ENCODE results near the gene AREL1. TPM values are rescaled to one million over a fixed set of nuclear protein-coding genes. Genes with fewer than 3 reads are reported as not detected.

AREL1 gene
- total RNA-seq, 2 donors from 2014 or later: 14.8 to 51.2 TPM

DNA sequence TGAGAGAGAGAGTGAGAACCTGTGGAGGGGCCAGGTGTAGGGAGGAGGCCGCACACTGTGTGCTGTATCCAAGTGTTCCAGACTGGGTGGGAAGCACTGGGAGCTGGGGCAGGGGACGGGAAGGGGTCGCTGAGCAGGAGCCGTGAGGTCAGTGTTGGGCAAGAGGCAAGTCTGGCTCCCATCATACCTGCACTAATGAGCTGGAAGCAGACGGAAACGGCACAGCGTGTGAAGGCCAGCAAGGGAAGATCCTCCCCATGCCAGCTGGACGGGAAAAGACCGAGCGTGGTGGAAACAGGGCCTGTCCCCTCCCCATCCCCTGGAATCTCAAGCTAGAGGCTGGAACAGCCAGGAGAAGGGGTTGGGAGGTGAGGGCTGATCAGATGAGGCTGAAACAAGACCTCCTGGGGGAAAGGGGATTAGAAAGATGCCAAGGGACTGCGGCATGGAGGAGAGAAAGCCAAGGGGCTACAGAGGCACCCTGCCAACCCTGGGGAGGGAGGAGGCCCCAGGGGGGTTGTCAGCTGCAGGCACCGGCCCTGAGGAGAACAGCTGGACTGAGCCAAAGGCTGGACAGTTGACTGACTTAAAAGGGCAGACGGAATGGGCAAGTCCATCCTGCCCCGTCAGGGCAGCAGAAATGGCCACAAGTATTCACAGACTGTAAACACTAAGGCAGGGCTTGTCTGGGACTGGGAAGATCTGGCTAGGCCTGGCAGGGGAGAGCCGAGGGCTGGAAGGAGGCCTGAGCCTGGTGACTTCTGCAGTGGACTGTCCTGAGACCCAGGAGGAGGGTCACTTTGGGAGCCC, 81.8 kb downstream of the AREL1 start:
- TF ChIP-seq POLR2A (IDR thresholded peaks at IDR 0.05) (no peak), POLR2AphosphoS5 (IDR thresholded peaks at IDR 0.05) (no peak), CTCF (IDR thresholded peaks at IDR 0.05) (no peak)
- H3K9me3 ChIP-seq: no peaks in the 10 kb centered on the region
- intact Hi-C loops (cut with DNase I): no loop called here
- no peaks in the 10 kb centered on the region for H3K36me3 ChIP-seq
- DNase-seq (ENCODE audit: low spot score): no peak
- H3K4me3 ChIP-seq: no peak overlapping the region
- no peaks in the 10 kb centered on the region for H3K4me1 ChIP-seq (replicated peaks)
- H3K27ac ChIP-seq: peak overlapping the region in 1 of 2 donors; percentile 2
- H3K27me3 ChIP-seq (replicated peaks; ENCODE audit: insufficient read depth): no peaks in the 10 kb centered on the region
- WGBS: 66% methylated on average over 15 of the region's 15 CpGs

GRCh38 chr14:74628418-74628817, 84.5 kb downstream of the AREL1 start:
- DNase-seq (ENCODE audit: low spot score): no peak
- WGBS: 81% methylated on average over 5 of the region's 5 CpGs
- intact Hi-C loops (cut with DNase I): no loop called here
- no peaks in the 10 kb centered on the region for H3K36me3 ChIP-seq
- H3K27me3 ChIP-seq (replicated peaks; ENCODE audit: insufficient read depth): no peaks in the 10 kb centered on the region
- H3K4me3 ChIP-seq: no peak overlapping the region
- no peaks in the 10 kb centered on the region for H3K4me1 ChIP-seq (replicated peaks)
- no peak overlapping the region for H3K27ac ChIP-seq
- no peaks in the 10 kb centered on the region for H3K9me3 ChIP-seq
- TF ChIP-seq POLR2A (IDR thresholded peaks at IDR 0.05) (no peak), CTCF (IDR thresholded peaks at IDR 0.05) (no peak), POLR2AphosphoS5 (IDR thresholded peaks at IDR 0.05) (no peak)

DNA sequence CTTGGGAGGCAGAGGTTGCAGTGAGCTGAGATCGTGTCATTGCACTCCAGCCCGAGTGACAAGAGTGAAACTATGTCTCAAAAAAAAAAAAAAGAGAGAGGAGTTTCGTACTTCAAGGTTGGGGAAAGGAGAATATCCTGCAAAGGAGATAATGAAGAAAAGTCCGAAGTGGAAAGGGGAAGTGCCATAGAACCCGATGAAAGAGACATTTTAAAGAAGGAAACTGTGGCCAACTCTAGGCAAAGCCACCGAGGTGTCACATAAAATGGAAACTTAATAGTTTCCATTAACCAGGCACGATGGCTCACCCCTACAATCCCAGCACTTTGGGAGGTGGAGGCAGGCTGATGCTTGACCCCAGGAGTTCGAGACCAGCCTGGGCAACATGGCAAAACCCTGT, 85.8 kb downstream of the AREL1 start:
- intact Hi-C loops (cut with DNase I): no loop called here
- H3K27ac ChIP-seq: no peak overlapping the region
- no peak for TF ChIP-seq CTCF (IDR thresholded peaks at IDR 0.05)
- no peak for TF ChIP-seq POLR2AphosphoS5 (IDR thresholded peaks at IDR 0.05)
- TF ChIP-seq POLR2A (IDR thresholded peaks at IDR 0.05): no peak
- H3K4me1 ChIP-seq (replicated peaks): no peaks in the 10 kb centered on the region
- 78% methylated on average over 8 of the region's 8 CpGs for WGBS
- no peak for DNase-seq (ENCODE audit: low spot score)
- H3K9me3 ChIP-seq: no peaks in the 10 kb centered on the region
- H3K4me3 ChIP-seq: no peak overlapping the region
- no peaks in the 10 kb centered on the region for H3K36me3 ChIP-seq
- H3K27me3 ChIP-seq (replicated peaks; ENCODE audit: insufficient read depth): no peaks in the 10 kb centered on the region

DNA sequence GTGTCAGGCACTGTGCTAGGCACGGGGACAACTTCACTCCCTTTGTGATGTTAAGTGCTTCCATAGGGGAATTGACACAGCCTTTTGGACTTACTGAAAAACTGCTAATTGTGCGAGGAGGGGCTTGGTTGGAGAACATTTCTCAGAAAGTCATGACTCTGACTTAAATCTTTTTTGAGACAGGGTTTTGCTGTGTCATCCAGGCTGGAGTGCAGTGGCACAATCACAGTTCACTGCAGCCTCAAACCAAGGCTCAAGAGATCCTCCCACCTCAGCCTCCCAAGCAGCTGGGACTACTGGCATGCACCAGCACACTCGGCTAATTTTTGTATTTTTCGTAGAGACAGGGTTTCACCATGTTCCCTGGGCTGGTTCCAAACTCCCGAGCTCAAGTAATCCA, 90.6 kb downstream of the AREL1 start:
- Histone ChIP-seq H3K4me1 (replicated peaks) (no peaks in the 10 kb centered on the region), H3K4me3 (no peak overlapping the region), H3K27ac (no peak overlapping the region), H3K36me3 (no peaks in the 10 kb centered on the region), H3K9me3 (no peaks in the 10 kb centered on the region), H3K27me3 (replicated peaks; ENCODE audit: insufficient read depth) (no peaks in the 10 kb centered on the region)
- DNase-seq (ENCODE audit: low spot score): no peak
- TF ChIP-seq CTCF (IDR thresholded peaks at IDR 0.05): no peak
- TF ChIP-seq POLR2AphosphoS5 (IDR thresholded peaks at IDR 0.05): no peak
- no peak for TF ChIP-seq POLR2A (IDR thresholded peaks at IDR 0.05)
- intact Hi-C loops (cut with DNase I): no loop called here
- WGBS: 95% methylated on average over 5 of the region's 5 CpGs

DNA sequence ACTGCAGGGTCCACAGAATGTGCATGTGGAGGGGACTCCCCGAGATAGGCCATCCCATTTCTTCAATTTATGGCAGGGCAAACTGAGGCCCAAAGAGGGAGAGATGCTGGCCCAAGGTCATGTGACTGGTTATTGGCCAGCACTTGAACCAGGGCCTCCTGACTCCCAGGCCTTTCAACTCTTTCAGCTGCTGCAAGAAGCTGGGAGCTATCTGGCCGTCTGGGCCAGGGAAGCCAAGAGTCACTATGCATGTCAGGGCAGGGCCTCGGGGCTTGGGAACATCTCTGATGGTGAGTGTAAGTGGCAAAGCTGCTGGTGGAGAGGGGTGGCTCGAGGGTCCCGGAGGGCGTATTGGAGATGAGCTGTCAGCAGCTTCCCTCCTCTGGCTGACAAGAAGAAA, 91.3 kb downstream of the AREL1 start:
- DNase-seq (ENCODE audit: low spot score): no peak
- Histone ChIP-seq H3K27ac (no peak overlapping the region), H3K4me3 (no peak overlapping the region), H3K27me3 (replicated peaks; ENCODE audit: insufficient read depth) (no peaks in the 10 kb centered on the region), H3K36me3 (no peaks in the 10 kb centered on the region), H3K4me1 (replicated peaks) (no peaks in the 10 kb centered on the region), H3K9me3 (no peaks in the 10 kb centered on the region)
- intact Hi-C loops (cut with DNase I): no loop called here
- TF ChIP-seq CTCF (IDR thresholded peaks at IDR 0.05) (no peak), POLR2AphosphoS5 (IDR thresholded peaks at IDR 0.05) (no peak), POLR2A (IDR thresholded peaks at IDR 0.05) (no peak)
- 77% methylated on average over 6 of the region's 6 CpGs for WGBS

Measured in prostate gland (tissue), 2 donors.